Endodermal cell (in vitro differentiated cells): ENCODE data around the gene CACNA1D. TPM values are rescaled to one million over a fixed set of nuclear protein-coding genes. Genes with fewer than 3 reads are reported as not detected.

Experiments
- DNase-seq: peaks from one replicate; pipeline ENCODE4 v3.0.0-alpha.2; 2017
- H3K27ac ChIP-seq: 2 replicates; pipeline ENCODE4 v1.5.1; 2013; ENCODE audit warnings: mild to moderate bottlenecking, low read depth, low read length, moderate library complexity
- H3K27me3 ChIP-seq: 2 replicates; pipeline ENCODE4 v1.6.1; 2013; ENCODE audit warnings: mild to moderate bottlenecking, low read length, moderate library complexity; ENCODE audit not compliant: insufficient read depth, control insufficient read depth, poor library complexity, severe bottlenecking
- H3K36me3 ChIP-seq: 2 replicates; pipeline ENCODE4 v1.7.0; 2013; ENCODE audit warnings: mild to moderate bottlenecking, low read length, moderate library complexity; ENCODE audit not compliant: control insufficient read depth, insufficient read depth
- H3K4me1 ChIP-seq: one replicate; pipeline ENCODE4 v1.7.0; 2013; ENCODE audit warnings: low read length; ENCODE audit not compliant: control insufficient read depth, insufficient read depth
- H3K4me3 ChIP-seq: 2 replicates; pipeline ENCODE4 v1.5.1; 2013; ENCODE audit warnings: mild to moderate bottlenecking, low read length, moderate library complexity
- H3K9ac ChIP-seq: 2 replicates; pipeline ENCODE4 v1.6.1; 2013; ENCODE audit warnings: mild to moderate bottlenecking, low read length, moderate library complexity; ENCODE audit not compliant: poor library complexity, severe bottlenecking; ENCODE audit errors: extremely low read depth
- H3K9me3 ChIP-seq: 2 replicates; pipeline ENCODE4 v1.6.1; 2013; ENCODE audit warnings: mild to moderate bottlenecking, low read length, moderate library complexity; ENCODE audit not compliant: control insufficient read depth
- H3K27ac Mint-ChIP-seq: 2 replicates; pipeline ENCODE4 v1.8.0; 2020; ENCODE audit warnings: mixed read lengths
- H3K27me3 Mint-ChIP-seq: 2 replicates; pipeline ENCODE4 v1.8.0; 2021; ENCODE audit warnings: mild to moderate bottlenecking, mixed read lengths; ENCODE audit not compliant: insufficient read depth
- H3K36me3 Mint-ChIP-seq: 2 replicates; pipeline ENCODE4 v1.8.0; 2020; ENCODE audit warnings: low read depth, mixed read lengths
- H3K4me1 Mint-ChIP-seq: 2 replicates; pipeline ENCODE4 v1.8.0; 2020; ENCODE audit warnings: mixed read lengths
- H3K4me3 Mint-ChIP-seq: 2 replicates; pipeline ENCODE4 v1.8.0; 2020; ENCODE audit warnings: mild to moderate bottlenecking, moderate library complexity, mixed read lengths
- H3K9me3 Mint-ChIP-seq: 2 replicates; pipeline ENCODE4 v1.8.0; 2020; ENCODE audit warnings: mild to moderate bottlenecking, mixed read lengths
- WGBS, 2 experiments: methylation state at CpG; one replicate each; pipeline versions ENCODE4 v1.1.5 to v1.1.7; 2013; ENCODE audit warnings: missing lambda C conversion rate in 2 of 2, mixed read lengths in 1 of 2; ENCODE audit not compliant: insufficient coverage in 1 of 2, insufficient read length in 1 of 2; 5-methylcytosine and 5-hydroxymethylcytosine counted together
- total RNA-seq, 2 donors: library from RNA; stranded (reverse); fragmentation: NEBNext Ultra II Directional in 1 of 2; extraction: Animal tissue kit (Norgen Biotek cat#: 25700) in 1 of 2; gene quantifications; 2 replicates in 1 of 2; 3 replicates in 1 of 2; pipeline ENCODE4 v1.2.1, GENCODE V29; 2021
- TF ChIP-seq, protein P1 (sequence below): fragments of 200-600 bp; sonication (generic); conservative IDR thresholded peaks from 2 replicates; pipeline ENCODE4 v1.5.0; 2021; ENCODE audit warnings: antibody characterized with exemption, mild to moderate bottlenecking

CACNA1D gene
- total RNA-seq, 2 donors from 2014 or later = 2.2 to 3.8 TPM

DNA sequence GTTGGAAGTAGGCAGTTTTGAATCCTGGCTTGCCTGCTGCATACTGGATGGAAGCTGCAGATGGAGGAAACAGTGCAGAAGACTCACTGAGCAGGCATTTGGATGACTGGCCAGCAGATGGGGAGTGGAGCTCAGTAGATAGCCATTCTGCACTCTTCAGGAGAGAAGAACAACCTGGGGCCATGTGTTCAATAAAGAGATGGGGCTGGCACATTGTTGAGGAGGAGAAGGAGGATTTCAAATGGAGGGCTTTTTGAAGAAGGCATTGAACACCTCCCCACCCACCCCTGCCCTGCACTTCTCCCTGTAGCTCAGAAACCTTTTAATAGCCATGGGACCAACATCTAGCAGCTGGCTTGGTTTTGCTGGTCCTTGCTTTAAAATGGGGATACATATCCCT, 109.8 kb downstream of the CACNA1D start:
- H3K27me3 Mint-ChIP-seq = peaks cover 3% of the 10 kb centered on the region
- Histone ChIP-seq H3K27ac (no peak overlapping the region), H3K9me3 (peaks cover 9% of the 10 kb centered on the region), H3K9ac (no peak overlapping the region), H3K36me3 (no peaks in the 10 kb centered on the region), H3K4me3 (no peak overlapping the region), H3K27me3 (no peaks in the 10 kb centered on the region), H3K4me1 (no peaks in the 10 kb centered on the region)
- no peaks in the 10 kb centered on the region for H3K4me1 Mint-ChIP-seq
- no peak overlapping the region for H3K27ac Mint-ChIP-seq
- H3K36me3 Mint-ChIP-seq = no peaks in the 10 kb centered on the region
- H3K9me3 Mint-ChIP-seq = peaks cover 9% of the 10 kb centered on the region
- no peak for DNase-seq
- TF ChIP-seq, protein P1, sequence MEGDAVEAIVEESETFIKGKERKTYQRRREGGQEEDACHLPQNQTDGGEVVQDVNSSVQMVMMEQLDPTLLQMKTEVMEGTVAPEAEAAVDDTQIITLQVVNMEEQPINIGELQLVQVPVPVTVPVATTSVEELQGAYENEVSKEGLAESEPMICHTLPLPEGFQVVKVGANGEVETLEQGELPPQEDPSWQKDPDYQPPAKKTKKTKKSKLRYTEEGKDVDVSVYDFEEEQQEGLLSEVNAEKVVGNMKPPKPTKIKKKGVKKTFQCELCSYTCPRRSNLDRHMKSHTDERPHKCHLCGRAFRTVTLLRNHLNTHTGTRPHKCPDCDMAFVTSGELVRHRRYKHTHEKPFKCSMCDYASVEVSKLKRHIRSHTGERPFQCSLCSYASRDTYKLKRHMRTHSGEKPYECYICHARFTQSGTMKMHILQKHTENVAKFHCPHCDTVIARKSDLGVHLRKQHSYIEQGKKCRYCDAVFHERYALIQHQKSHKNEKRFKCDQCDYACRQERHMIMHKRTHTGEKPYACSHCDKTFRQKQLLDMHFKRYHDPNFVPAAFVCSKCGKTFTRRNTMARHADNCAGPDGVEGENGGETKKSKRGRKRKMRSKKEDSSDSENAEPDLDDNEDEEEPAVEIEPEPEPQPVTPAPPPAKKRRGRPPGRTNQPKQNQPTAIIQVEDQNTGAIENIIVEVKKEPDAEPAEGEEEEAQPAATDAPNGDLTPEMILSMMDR = peak; percentile 26
- no peak overlapping the region for H3K4me3 Mint-ChIP-seq

DNA sequence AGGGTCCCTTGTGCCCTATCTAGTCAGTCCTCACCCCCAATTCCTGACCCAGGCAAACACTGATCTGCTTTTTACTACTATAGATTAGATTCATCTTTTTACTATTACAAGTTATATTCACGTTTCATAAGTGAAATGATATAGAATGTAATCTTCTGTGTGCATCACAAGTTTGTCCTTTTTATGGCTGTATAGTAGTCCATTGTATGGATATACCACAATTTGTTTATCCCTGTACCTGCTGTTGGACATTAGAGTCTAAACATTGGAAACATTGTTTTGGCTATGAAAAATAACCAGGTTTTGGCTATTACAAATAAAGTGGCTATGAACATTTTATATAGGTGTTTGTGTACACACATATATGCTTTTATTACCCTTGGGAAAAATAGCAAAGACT, 112.4 kb downstream of the CACNA1D start:
- 67% methylated on average over 1 of the region's 1 CpG; no CpG with 5 or more reads in 1 of the 2 experiments for WGBS, 2 experiments

DNA sequence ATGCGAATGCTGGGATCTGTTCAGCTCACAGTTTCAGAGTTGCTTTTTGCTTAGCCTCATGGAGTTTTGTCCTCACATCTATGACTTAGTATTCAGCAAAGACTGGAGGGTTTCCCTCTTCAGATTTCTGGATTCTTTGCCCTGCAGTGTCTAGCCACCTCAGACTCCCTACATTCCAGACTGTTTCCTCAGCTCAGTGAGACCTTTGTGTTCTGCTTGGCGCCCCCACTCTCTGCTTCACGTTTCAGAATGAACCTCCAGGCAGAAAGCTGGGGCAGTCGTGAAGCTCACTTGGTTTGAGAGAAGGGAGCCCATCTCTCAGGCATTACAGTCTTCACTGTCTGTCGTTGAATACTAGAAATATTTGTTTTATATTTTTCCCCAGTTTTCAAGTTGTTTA, 118.1 kb downstream of the CACNA1D start:
- no peak overlapping the region for H3K4me3 Mint-ChIP-seq
- H3K36me3 Mint-ChIP-seq = no peaks in the 10 kb centered on the region
- Histone ChIP-seq H3K27me3 (no peaks in the 10 kb centered on the region), H3K9me3 (no peaks in the 10 kb centered on the region), H3K36me3 (no peaks in the 10 kb centered on the region), H3K27ac (peak overlapping the region; percentile 2), H3K9ac (no peak overlapping the region), H3K4me1 (no peaks in the 10 kb centered on the region), H3K4me3 (no peak overlapping the region)
- DNase-seq = no peak
- H3K9me3 Mint-ChIP-seq = no peaks in the 10 kb centered on the region
- peaks cover 11% of the 10 kb centered on the region for H3K4me1 Mint-ChIP-seq
- WGBS, 2 experiments = 48 to 57% methylated on average over 3 to 5 of the region's 5 CpGs
- peaks cover 5% of the 10 kb centered on the region for H3K27me3 Mint-ChIP-seq
- TF ChIP-seq, protein P1 = no peak
- no peak overlapping the region for H3K27ac Mint-ChIP-seq

More for the DNA sequence above, 112.4 kb downstream of the CACNA1D start:
- H3K27ac ChIP-seq = no peak overlapping the region
- no peaks in the 10 kb centered on the region for H3K36me3 Mint-ChIP-seq
- TF ChIP-seq, protein P1 = no peak
- H3K9me3 Mint-ChIP-seq = peaks cover 9% of the 10 kb centered on the region
- H3K36me3 ChIP-seq = no peaks in the 10 kb centered on the region
- H3K27me3 ChIP-seq = no peaks in the 10 kb centered on the region
- peak overlapping the region; percentile 12 for H3K4me3 ChIP-seq
- H3K4me1 ChIP-seq = no peaks in the 10 kb centered on the region
- no peak overlapping the region for H3K4me3 Mint-ChIP-seq
- no peak for DNase-seq
- H3K27ac Mint-ChIP-seq = no peak overlapping the region
- H3K9me3 ChIP-seq = peaks cover 9% of the 10 kb centered on the region
- H3K4me1 Mint-ChIP-seq = no peaks in the 10 kb centered on the region
- no peak overlapping the region for H3K9ac ChIP-seq
- H3K27me3 Mint-ChIP-seq = peaks cover 6% of the 10 kb centered on the region
